Measurements from ENCODE around the gene ITIH2. TPM values are rescaled to one million over a fixed set of nuclear protein-coding genes. Genes with fewer than 3 reads are reported as not detected.
"Not testable (repeated sequence)": the region's sequence is repeated elsewhere in the genome, so short reads cannot be mapped to it uniquely, and the experiment has no call there.

Gene ITIH2
- total and polyA plus RNA-seq, 2 of the 8 experiments (the other 6 are each of a cell fraction or from before 2014, with no cell fraction given), result not detected

GRCh38 chr10:7748637-7749036 lies 45.5 kb downstream of the ITIH2 start:
- not testable (repeated sequence) for DNase-seq (ENCODE audit: low read depth in 1 of 2, low spot score in 2 of 2); H4K20me1 ChIP-seq (replicated peaks in 1 of 2; ENCODE audit: control insufficient read depth in 1 of 2, insufficient read depth in 2 of 2, low read length in 2 of 2); H3K27ac ChIP-seq (ENCODE audit: low read depth, low read length); H3K23me2 ChIP-seq (ENCODE audit: low read depth, low read length); H4K5ac ChIP-seq (ENCODE audit: insufficient read length, low read depth, low read length); H3K27me3 ChIP-seq (replicated peaks in 1 of 4; ENCODE audit: control insufficient read depth in 3 of 4, extremely low read depth in 1 of 4, insufficient read depth in 3 of 4, low read length in 3 of 4); H3K4ac ChIP-seq (replicated peaks; ENCODE audit: insufficient read length, low read depth, low read length); H3K9me3 ChIP-seq (ENCODE audit: insufficient read depth in 2 of 2, low read depth in 1 of 2, low read length in 1 of 2); H3K4me3 ChIP-seq (ENCODE audit: extremely low read depth in 1 of 4, insufficient read depth in 2 of 4, low read depth in 3 of 4, low read length in 4 of 4); H2AK5ac ChIP-seq (ENCODE audit: low read depth, low read length); H3K23ac ChIP-seq (ENCODE audit: insufficient read length); H4K91ac ChIP-seq (replicated peaks; ENCODE audit: insufficient read length, low read length); H3K79me2 ChIP-seq (ENCODE audit: control insufficient read depth in 1 of 2, insufficient read depth in 2 of 2, low read length in 2 of 2); H4K8ac ChIP-seq (ENCODE audit: extremely low read depth, insufficient read depth, low read length); H2AFZ ChIP-seq (ENCODE audit: low read length); H2BK5ac ChIP-seq (ENCODE audit: low read depth, low read length); H3K4me2 ChIP-seq (ENCODE audit: insufficient read depth in 1 of 2, low read depth in 2 of 2, low read length in 2 of 2); H3K79me1 ChIP-seq (ENCODE audit: low read depth, low read length); FAIRE-seq; H3K18ac ChIP-seq (ENCODE audit: extremely low read depth, low read length); H2BK20ac ChIP-seq (ENCODE audit: low read length); H3K9ac ChIP-seq (replicated peaks in 1 of 4; ENCODE audit: extremely low read depth in 1 of 4, low read depth in 3 of 4, low read length in 3 of 4); H2BK12ac ChIP-seq (ENCODE audit: low read depth, low read length); H2BK120ac ChIP-seq (replicated peaks; ENCODE audit: low read depth, low read length); H3K4me1 ChIP-seq (replicated peaks in 1 of 4; ENCODE audit: control insufficient read depth in 3 of 4, insufficient read depth in 4 of 4, low read length in 3 of 4); H3K14ac ChIP-seq (ENCODE audit: insufficient read length); H2BK15ac ChIP-seq (ENCODE audit: low read length); H3K56ac ChIP-seq (replicated peaks; ENCODE audit: insufficient read length, low read depth, low read length)
- POLR2A ChIA-PET (ENCODE audit: partially characterized antibody), result interaction anchor here (0.6 to 0.7 kb wide), 2 partner anchors 9 to 27 kb away, joined by 3 read pairs; no protein-coding TSS in a partner anchor
- CTCF ChIA-PET (ENCODE audit: partially characterized antibody), result interaction anchor here (0.6 to 1.3 kb wide), 2 partner anchors 8 to 137 kb away, joined by 3 to 4 read pairs; no protein-coding TSS in a partner anchor
- peaks cover 0 to 15% (median 9%) of the 10 kb centered on the region in 4 experiments; a peak in 7 of 8 replicates for H3K36me3 ChIP-seq (ENCODE audit: control insufficient read depth in 2 of 4, insufficient read depth in 4 of 4, low read length in 3 of 4)
- WGBS, 2 experiments (ENCODE audit: extremely low coverage in 1 of 2, insufficient coverage in 1 of 2, insufficient read length in 1 of 2, insufficient replicate concordance in 2 of 2, low coverage in 1 of 2, low lambda C conversion rate in 2 of 2, missing lambda C conversion rate in 1 of 2), result 90% methylated on average over 7 of the region's 7 CpGs; no CpG with 5 or more reads in 1 of the 2 experiments

Data from H1 (cell line).